ENCODE data around the gene VIPR2. TPM values are rescaled to one million over a fixed set of nuclear protein-coding genes. Genes with fewer than 3 reads are reported as not detected.

Gene VIPR2
- polyA plus RNA-seq, 3 donors = not detected

DNA sequence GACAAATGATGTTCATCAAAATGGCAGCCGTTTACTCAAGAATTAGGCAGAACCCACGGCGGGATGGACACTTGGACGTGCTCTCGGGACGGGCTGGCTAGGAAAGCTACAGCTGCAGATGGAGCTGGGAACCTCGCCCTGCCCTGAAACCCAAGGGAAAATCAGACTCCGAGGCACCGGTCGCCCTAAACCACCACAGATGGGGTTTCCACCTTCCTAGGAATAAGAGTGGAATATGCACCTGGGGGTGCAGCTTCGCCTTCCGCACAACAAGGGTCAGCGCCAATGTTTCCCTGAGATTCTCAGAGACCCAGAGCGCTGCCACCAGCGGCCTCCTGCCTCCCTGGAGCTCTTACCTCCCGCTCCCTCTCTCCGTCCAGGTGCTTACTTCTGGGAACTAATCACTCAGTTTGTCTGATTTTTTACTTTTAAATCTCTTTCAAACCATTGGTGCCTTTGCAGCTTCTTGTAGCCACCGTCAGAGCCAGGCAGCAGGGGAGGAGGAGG is 165.6 kb downstream of the VIPR2 start:
- Mint-ChIP-seq H3K27ac (no peak overlapping the region), H3K36me3 (no peaks in the 10 kb centered on the region), H3K9me3 (peaks cover 14 to 38% (median 36%) of the 10 kb centered on the region in 7 donors), H3K4me3 (no peak overlapping the region), H3K4me1 (peaks cover 8% of the 10 kb centered on the region), H3K27me3 (ENCODE audit: low read depth in 3 of 3) (peaks cover 1 to 6% (median 1%) of the 10 kb centered on the region in 3 donors)
- Histone ChIP-seq H3K4me2 (replicated peaks; ENCODE audit: extremely low read depth, low read length, poor library complexity, severe bottlenecking) (no peak overlapping the region), H4K20me1 (ENCODE audit: insufficient read depth, low read length) (no peaks in the 10 kb centered on the region), H3K9me3 (replicated peaks in 1 of 2; ENCODE audit: control insufficient read depth in 1 of 2, insufficient read depth in 1 of 2, low read length in 2 of 2) (peaks cover 38 to 48% of the 10 kb centered on the region in 2 donors), H3K27me3 (ENCODE audit: control insufficient read depth in 2 of 2, insufficient read depth in 2 of 2, low read length in 2 of 2) (no peaks in the 10 kb centered on the region), H3K4me1 (ENCODE audit: control insufficient read depth in 1 of 2, insufficient read depth in 2 of 2, low read length in 2 of 2) (peaks cover 7 to 12% of the 10 kb centered on the region in 2 donors), H3K27ac (ENCODE audit: low read depth in 1 of 2, low read length in 2 of 2) (no peak overlapping the region), H2AFZ (ENCODE audit: insufficient read depth, low read depth, low read length, poor library complexity, severe bottlenecking) (no peak overlapping the region), H3K4me3 (replicated peaks in 1 of 3; ENCODE audit: low read depth in 2 of 3, low read length in 3 of 3) (no peak overlapping the region), H3K36me3 (replicated peaks in 1 of 2; ENCODE audit: control insufficient read depth in 1 of 2, insufficient read depth in 2 of 2, low read length in 2 of 2) (no peaks in the 10 kb centered on the region), H3K9ac (ENCODE audit: insufficient read depth, low read length, poor library complexity, severe bottlenecking) (no peak overlapping the region), H3K79me2 (ENCODE audit: insufficient read depth, low read length) (no peaks in the 10 kb centered on the region)
- WGBS (ENCODE audit: insufficient coverage) = 96% methylated on average over 11 of the region's 18 CpGs
- no peak for DNase-seq
- TF ChIP-seq CTCF (IDR thresholded peaks at IDR 0.05) = no peak
- intact Hi-C loops (cut with micrococcal nuclease) = loop anchor here (5.0 to 10.0 kb wide), 2 partner anchors 114 to 197 kb away; no protein-coding TSS in a partner anchor

Measured in CD14-positive monocyte (primary cell).